ENCODE data around the gene GOSR1.

DNA sequence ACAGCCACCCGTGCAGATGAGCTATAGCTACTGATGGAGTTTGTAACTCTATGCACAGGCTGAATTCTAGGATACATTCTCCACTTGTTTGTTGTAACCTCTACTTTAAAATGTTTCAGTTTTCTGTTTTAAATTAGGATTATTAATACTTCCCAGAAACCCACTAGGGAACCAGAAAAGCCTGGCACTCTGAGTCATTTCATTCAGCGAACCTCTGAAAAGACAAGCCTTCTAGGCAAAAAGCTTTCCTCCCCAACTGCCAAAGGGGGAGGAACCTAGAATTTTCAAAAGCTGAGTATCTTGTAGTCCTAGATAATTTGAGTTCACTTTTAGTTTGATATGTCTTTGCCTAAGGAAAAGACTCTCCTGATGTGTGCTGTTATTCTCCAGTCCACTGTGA lies 43.2 kb downstream of the GOSR1 start:
- TF ChIP-seq ZNF274 (IDR thresholded peaks at IDR 0.05; ENCODE audit: low read depth, low read length) (no peak), YY1 (IDR thresholded peaks at IDR 0.05; ENCODE audit: insufficient read depth, insufficient read length) (no peak), SUZ12 (IDR thresholded peaks at IDR 0.05; ENCODE audit: extremely low read depth, insufficient read depth, insufficient read length) (no peak)

Measured in NT2/D1 (cell line).